Keratinocyte (primary cell): ENCODE results near the gene TCP11. TPM values are rescaled to one million over a fixed set of nuclear protein-coding genes. Genes with fewer than 3 reads are reported as not detected.

Experiments
- DNase-seq: peaks from one replicate; pipeline ENCODE4 v3.0.0-alpha.2; 2011; ENCODE audit warnings: low read depth, missing footprints, low spot score
- FAIRE-seq: peaks from 2 replicates; lab custom pipeline; 2011; peaks lifted over from hg19 to GRCh38; lab: Jason Lieb, UNC
- H2AFZ ChIP-seq: 2 replicates; pipeline ENCODE4 v1.6.0; 2012; ENCODE audit warnings: low read length, control low read depth, inconsistent platforms; ENCODE audit not compliant: control insufficient read depth
- H3K27ac ChIP-seq: 2 replicates; pipeline ENCODE4 v1.5.1; 2011; ENCODE audit warnings: low read length; ENCODE audit not compliant: control insufficient read depth, insufficient read depth
- H3K27me3 ChIP-seq: 3 replicates; pipeline ENCODE4 v1.6.0; 2011; ENCODE audit warnings: low read length; ENCODE audit not compliant: control insufficient read depth, insufficient read depth; ENCODE audit errors: extremely low read depth
- H3K36me3 ChIP-seq, 2 experiments: 2 replicates in 1 of 2; 3 replicates in 1 of 2; pipeline ENCODE4 v1.5.1; 2011; ENCODE audit warnings: low read length in 2 of 2, mild to moderate bottlenecking in 1 of 2; ENCODE audit not compliant: control insufficient read depth in 2 of 2, insufficient read depth in 2 of 2; ENCODE audit errors: extremely low read depth in 1 of 2
- H3K4me1 ChIP-seq: 3 replicates; pipeline ENCODE4 v1.5.1; 2011; ENCODE audit warnings: low read length; ENCODE audit not compliant: control insufficient read depth, insufficient read depth; ENCODE audit errors: extremely low read depth
- H3K4me2 ChIP-seq: 3 replicates; pipeline ENCODE4 v1.6.0; 2011; ENCODE audit warnings: low read depth, low read length; ENCODE audit not compliant: control insufficient read depth, insufficient read depth; ENCODE audit errors: extremely low read depth
- H3K4me3 ChIP-seq, 3 experiments: fragments of 200-600 bp in 1 of 3; sonication (generic) in 1 of 3; 2 replicates in 2 of 3; 3 replicates in 1 of 3; pipeline ENCODE4 v1.5.1; 2011 to 2016; ENCODE audit warnings: low read length in 3 of 3, mild to moderate bottlenecking in 3 of 3, control low read depth in 2 of 3, inconsistent platforms in 1 of 3, low read depth in 1 of 3, mixed read lengths in 1 of 3, mixed run types in 1 of 3, moderate library complexity in 1 of 3; ENCODE audit not compliant: control insufficient read depth in 2 of 3, insufficient read depth in 2 of 3; ENCODE audit errors: extremely low read depth in 1 of 3
- H3K79me2 ChIP-seq: 2 replicates; pipeline ENCODE4 v1.6.0; 2012; ENCODE audit warnings: low read length; ENCODE audit not compliant: control insufficient read depth, insufficient read depth
- H3K9ac ChIP-seq: 3 replicates; pipeline ENCODE4 v1.6.0; 2011; ENCODE audit warnings: low read length; ENCODE audit not compliant: control insufficient read depth, insufficient read depth; ENCODE audit errors: extremely low read depth
- H3K9me1 ChIP-seq: 3 replicates; pipeline ENCODE4 v1.6.0; 2011; ENCODE audit warnings: low read length; ENCODE audit not compliant: control insufficient read depth, insufficient read depth; ENCODE audit errors: extremely low read depth
- H3K9me3 ChIP-seq: 2 replicates; pipeline ENCODE4 v1.5.1; 2012; ENCODE audit warnings: low read depth, low read length; ENCODE audit not compliant: control insufficient read depth
- H4K20me1 ChIP-seq: 3 replicates; pipeline ENCODE4 v1.6.0; 2011; ENCODE audit warnings: low read length; ENCODE audit not compliant: control insufficient read depth, insufficient read depth; ENCODE audit errors: extremely low read depth
- EZH2 ChIP-seq: IDR thresholded peaks from one replicate; pipeline ENCODE4 v1.6.1; 2012; ENCODE audit warnings: inconsistent platforms, mild to moderate bottlenecking, low read length, moderate library complexity
- dilution Hi-C: fragments of 300-500 bp; cut with MboI; formaldehyde crosslinking; loops from one replicate; pipeline ENCODE4 v1.7.0; 2020; ENCODE audit warnings: low sequenced_read_pairs; ENCODE audit not compliant: extremely low pct_ligation_motif_present
- polyA plus RNA-seq, 5 experiments: library from polyadenylated mRNA; depleted of rRNA in 3 of 5; stranded (reverse) in 3 of 5; stranded (forward) in 1 of 5; unstranded in 1 of 5; fragments of >200 nt; gene quantifications; 1 replicate in 1 of 5; 2 replicates in 3 of 5; 3 replicates in 1 of 5; pipeline versions ENCODE4 v1.2.1 to v1.2.3, GENCODE V29; 2011 to 2012; ENCODE audit warnings: missing spikeins in 2 of 5, low read depth in 1 of 5, low replicate concordance in 1 of 5
- TF ChIP-seq, protein P1 (sequence below), 3 experiments: IDR thresholded peaks in 1 of 3; conservative IDR thresholded peaks in 1 of 3; optimal IDR thresholded peaks in 1 of 3; 2 replicates in 2 of 3; 3 replicates in 1 of 3; pipeline versions ENCODE3 to v1.5.1; 2011; ENCODE audit warnings: low read length in 3 of 3, mild to moderate bottlenecking in 3 of 3, moderate library complexity in 2 of 3, control low read depth in 1 of 3, inconsistent platforms in 1 of 3; ENCODE audit not compliant: insufficient read depth in 2 of 3; ENCODE audit errors: extremely low read depth in 1 of 3

The TCP11 gene
- polyA plus RNA-seq, 1 donor (not counting 4 experiments of a cell fraction or from before 2014, with no cell fraction given), result not detected

DNA sequence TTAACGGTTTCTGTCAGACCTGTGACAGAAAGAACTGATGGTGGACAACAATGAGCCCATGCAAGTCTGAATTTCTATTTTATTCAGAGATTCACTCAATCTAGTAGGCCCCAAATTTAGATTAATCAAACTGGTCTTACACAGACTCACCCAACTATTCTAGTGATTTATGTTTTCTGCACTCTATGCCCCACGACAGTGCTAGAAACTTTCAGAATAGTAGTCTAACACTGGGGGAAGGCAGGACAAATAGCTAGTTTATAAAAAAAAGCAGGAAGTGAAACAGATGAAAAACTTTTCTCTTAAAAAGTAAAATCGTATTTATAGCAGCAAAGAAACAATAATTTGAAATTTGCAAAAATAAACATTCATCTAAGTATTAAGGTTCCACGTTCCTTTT lies 5.0 kb downstream of the TCP11 start:
- no peaks in the 10 kb centered on the region for H3K79me2 ChIP-seq
- dilution Hi-C loops, result no loop called here
- no peak overlapping the region for H3K4me3 ChIP-seq
- H3K36me3 ChIP-seq, result no peaks in the 10 kb centered on the region
- H3K9ac ChIP-seq, result no peak overlapping the region
- peaks cover 2% of the 10 kb centered on the region for H3K4me1 ChIP-seq
- H3K27me3 ChIP-seq, result no peaks in the 10 kb centered on the region
- no peak overlapping the region for H2AFZ ChIP-seq
- FAIRE-seq, result no peak
- no peaks in the 10 kb centered on the region for H3K9me3 ChIP-seq
- no peak overlapping the region for H3K27ac ChIP-seq
- H3K9me1 ChIP-seq, result no peaks in the 10 kb centered on the region
- DNase-seq, result no peak
- H3K4me2 ChIP-seq, result no peak overlapping the region
- no peaks in the 10 kb centered on the region for H4K20me1 ChIP-seq
- TF ChIP-seq EZH2, result no peak
- TF ChIP-seq, protein P1, sequence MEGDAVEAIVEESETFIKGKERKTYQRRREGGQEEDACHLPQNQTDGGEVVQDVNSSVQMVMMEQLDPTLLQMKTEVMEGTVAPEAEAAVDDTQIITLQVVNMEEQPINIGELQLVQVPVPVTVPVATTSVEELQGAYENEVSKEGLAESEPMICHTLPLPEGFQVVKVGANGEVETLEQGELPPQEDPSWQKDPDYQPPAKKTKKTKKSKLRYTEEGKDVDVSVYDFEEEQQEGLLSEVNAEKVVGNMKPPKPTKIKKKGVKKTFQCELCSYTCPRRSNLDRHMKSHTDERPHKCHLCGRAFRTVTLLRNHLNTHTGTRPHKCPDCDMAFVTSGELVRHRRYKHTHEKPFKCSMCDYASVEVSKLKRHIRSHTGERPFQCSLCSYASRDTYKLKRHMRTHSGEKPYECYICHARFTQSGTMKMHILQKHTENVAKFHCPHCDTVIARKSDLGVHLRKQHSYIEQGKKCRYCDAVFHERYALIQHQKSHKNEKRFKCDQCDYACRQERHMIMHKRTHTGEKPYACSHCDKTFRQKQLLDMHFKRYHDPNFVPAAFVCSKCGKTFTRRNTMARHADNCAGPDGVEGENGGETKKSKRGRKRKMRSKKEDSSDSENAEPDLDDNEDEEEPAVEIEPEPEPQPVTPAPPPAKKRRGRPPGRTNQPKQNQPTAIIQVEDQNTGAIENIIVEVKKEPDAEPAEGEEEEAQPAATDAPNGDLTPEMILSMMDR (optimal IDR thresholded peaks at IDR 0.05 in 1 of 3, IDR thresholded peaks at IDR 0.05 in 1 of 3, conservative IDR thresholded peaks at IDR 0.05 in 1 of 3; ENCODE audit: extremely low read depth in 1 of 3, insufficient read depth in 2 of 3, low read length in 3 of 3), result no peak

DNA sequence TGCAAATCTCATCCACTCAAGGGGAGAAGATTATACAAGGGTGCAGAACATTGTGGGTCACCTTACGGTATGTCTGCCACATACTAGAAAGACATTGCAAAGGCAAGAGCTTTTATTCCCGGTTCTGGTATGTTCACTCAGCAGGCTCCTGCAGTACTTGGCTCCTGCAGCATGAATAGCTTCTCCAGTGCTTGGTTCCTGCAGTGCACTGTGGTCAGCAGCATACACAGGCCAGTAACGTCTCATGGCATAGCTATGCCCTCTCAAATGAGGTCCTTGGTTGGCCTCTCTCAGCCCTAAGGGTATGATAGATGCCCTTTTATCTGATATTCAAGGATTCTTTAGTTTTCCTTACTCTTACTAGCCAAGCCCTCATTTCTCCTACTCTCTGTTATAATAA lies 12.6 kb downstream of the TCP11 start:
- Histone ChIP-seq H2AFZ (no peak overlapping the region), H3K4me1 (peaks cover 4% of the 10 kb centered on the region), H3K9me3 (no peaks in the 10 kb centered on the region), H3K4me3 (no peak overlapping the region), H3K79me2 (no peaks in the 10 kb centered on the region), H3K27ac (no peak overlapping the region), H3K36me3 (no peaks in the 10 kb centered on the region), H4K20me1 (no peaks in the 10 kb centered on the region), H3K9me1 (no peaks in the 10 kb centered on the region), H3K4me2 (no peak overlapping the region), H3K27me3 (no peaks in the 10 kb centered on the region), H3K9ac (no peak overlapping the region)
- DNase-seq (no peak), FAIRE-seq (no peak)
- dilution Hi-C loops, result no loop called here
- TF ChIP-seq, protein P1 (optimal IDR thresholded peaks at IDR 0.05 in 1 of 3, IDR thresholded peaks at IDR 0.05 in 1 of 3, conservative IDR thresholded peaks at IDR 0.05 in 1 of 3; ENCODE audit: extremely low read depth in 1 of 3, insufficient read depth in 2 of 3, low read length in 3 of 3), result no peak
- TF ChIP-seq EZH2, result no peak
